Body of pancreas (tissue), 4 donors: ENCODE measurements around the gene MAMSTR.

Source experiments
- POLR2A ChIP-seq, 3 donors: fragments of 450-650 bp; IDR thresholded peaks; one replicate each; pipeline ENCODE4 v1.6.1; 2016; ENCODE audit warnings: antibody characterized with exemption in 3 of 3, mild to moderate bottlenecking in 2 of 3
- TF ChIP-seq, protein P1 (sequence below), 7 experiments: fragments of 450-650 bp in 4 of 7; fragments of 200-600 bp in 3 of 7; sonication (generic) in 3 of 7; IDR thresholded peaks; one replicate each; pipeline ENCODE4 v1.5.1; 2016 to 2019; ENCODE audit warnings: antibody characterized with exemption in 7 of 7

DNA sequence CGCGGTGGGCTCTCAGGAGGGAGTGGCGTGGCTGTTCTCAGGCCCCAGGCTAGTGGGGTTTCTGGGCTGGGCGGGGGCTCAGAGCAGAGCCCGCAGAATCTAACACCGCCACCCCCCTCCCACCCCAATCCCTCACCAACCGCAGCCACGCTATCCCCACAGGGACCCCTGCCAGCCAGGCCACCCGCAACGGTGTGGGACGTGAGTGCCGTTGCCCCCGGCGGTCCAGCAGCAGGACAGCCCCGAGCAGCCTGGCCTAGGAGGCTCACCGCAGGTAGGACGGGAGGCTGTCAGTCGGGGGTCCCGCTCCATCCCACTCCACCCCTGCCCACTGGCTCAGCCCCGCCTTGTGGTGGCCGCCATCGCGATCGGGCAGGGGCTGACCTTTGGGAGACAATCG is 46.5 kb downstream of the MAMSTR start, which contains the start of gene NTN5:
- TF ChIP-seq, protein P1, sequence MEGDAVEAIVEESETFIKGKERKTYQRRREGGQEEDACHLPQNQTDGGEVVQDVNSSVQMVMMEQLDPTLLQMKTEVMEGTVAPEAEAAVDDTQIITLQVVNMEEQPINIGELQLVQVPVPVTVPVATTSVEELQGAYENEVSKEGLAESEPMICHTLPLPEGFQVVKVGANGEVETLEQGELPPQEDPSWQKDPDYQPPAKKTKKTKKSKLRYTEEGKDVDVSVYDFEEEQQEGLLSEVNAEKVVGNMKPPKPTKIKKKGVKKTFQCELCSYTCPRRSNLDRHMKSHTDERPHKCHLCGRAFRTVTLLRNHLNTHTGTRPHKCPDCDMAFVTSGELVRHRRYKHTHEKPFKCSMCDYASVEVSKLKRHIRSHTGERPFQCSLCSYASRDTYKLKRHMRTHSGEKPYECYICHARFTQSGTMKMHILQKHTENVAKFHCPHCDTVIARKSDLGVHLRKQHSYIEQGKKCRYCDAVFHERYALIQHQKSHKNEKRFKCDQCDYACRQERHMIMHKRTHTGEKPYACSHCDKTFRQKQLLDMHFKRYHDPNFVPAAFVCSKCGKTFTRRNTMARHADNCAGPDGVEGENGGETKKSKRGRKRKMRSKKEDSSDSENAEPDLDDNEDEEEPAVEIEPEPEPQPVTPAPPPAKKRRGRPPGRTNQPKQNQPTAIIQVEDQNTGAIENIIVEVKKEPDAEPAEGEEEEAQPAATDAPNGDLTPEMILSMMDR (IDR thresholded peaks at IDR 0.05), result no peak
- TF ChIP-seq POLR2A (IDR thresholded peaks at IDR 0.05), result no peak
